GM18873 (cell line): ENCODE measurements around the gene AP5B1.

Experiments
- ATAC-seq: cut with Tn5 transposase; IDR thresholded peaks from one replicate; pipeline ENCODE4 v1.9.1; 2021; ENCODE audit warnings: mild to moderate bottlenecking, moderate library complexity, moderate number of reproducible peaks; ENCODE audit not compliant: unreplicated experiment, low FRiP score

AP5B1 gene

GRCh38 chr11:65780770-65781151 is at the start of gene AP5B1:
TSS of gene AP5B1 (minus strand) at chr11:65780976. CDS start at chr11:65780591, 385 bp downstream.
- no peak for ATAC-seq

GRCh38 chr11:65829459-65829858 is 48.7 kb upstream of the AP5B1 start:
- no peak for ATAC-seq

GRCh38 chr11:65826984-65827735 is 46.4 kb upstream of the AP5B1 start:
- ATAC-seq, result no peak

GRCh38 chr11:65822776-65823528 is 42.2 kb upstream of the AP5B1 start:
- no peak for ATAC-seq

- ATAC-seq, result no peak
Observed at GRCh38 chr11:65821107-65821506, 40.3 kb upstream of the AP5B1 start.

GRCh38 chr11:65817835-65818680 is 37.3 kb upstream of the AP5B1 start:
- peak; percentile 59 for ATAC-seq

GRCh38 chr11:65817312-65817834 is 36.6 kb upstream of the AP5B1 start:
- no peak for ATAC-seq

- ATAC-seq, result no peak
Observed at GRCh38 chr11:65816696-65817095, 35.9 kb upstream of the AP5B1 start.

- ATAC-seq, result no peak
Observed at GRCh38 chr11:65814986-65815565, 34.3 kb upstream of the AP5B1 start.

GRCh38 chr11:65814131-65814985 is 33.6 kb upstream of the AP5B1 start:
- no peak for ATAC-seq

GRCh38 chr11:65811764-65812475 is 31.1 kb upstream of the AP5B1 start:
- ATAC-seq, result no peak

- ATAC-seq, result no peak
Observed at GRCh38 chr11:65810046-65810868, 29.5 kb upstream of the AP5B1 start.

- ATAC-seq, result no peak
Observed at GRCh38 chr11:65809496-65809895, 28.7 kb upstream of the AP5B1 start.

- no peak for ATAC-seq
Observed at GRCh38 chr11:65808744-65809341, 28.1 kb upstream of the AP5B1 start.

- no peak for ATAC-seq
Observed at GRCh38 chr11:65806979-65807378, 26.2 kb upstream of the AP5B1 start.

GRCh38 chr11:65803797-65804492 is 23.2 kb upstream of the AP5B1 start:
- no peak for ATAC-seq

GRCh38 chr11:65802841-65803240 is 22.1 kb upstream of the AP5B1 start:
- ATAC-seq, result peak; percentile 58
